ENCODE measurements around the gene LY6G5C.

Gene LY6G5C

DNA sequence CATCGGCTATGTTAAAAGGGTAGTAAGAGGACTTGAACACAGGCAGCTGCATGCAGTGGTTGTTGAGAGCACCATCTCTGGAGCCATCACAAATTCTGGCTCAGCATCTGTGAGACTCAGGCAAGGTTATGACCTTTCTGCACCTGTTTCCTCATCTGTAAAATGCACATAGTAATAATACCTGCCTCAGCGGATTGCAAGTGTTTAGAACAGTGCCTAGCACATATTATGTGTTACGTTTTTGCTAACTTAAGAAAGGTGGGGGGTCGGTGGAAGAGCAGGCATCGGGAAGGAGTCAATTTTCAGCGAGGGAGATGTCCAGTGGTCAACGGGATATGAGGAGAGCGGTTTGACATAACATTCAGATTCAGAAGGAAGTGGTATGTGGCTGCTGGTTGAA lies 2.9 kb downstream of the LY6G5C start:
- H3F3A ChIP-seq (ENCODE audit: insufficient read depth, low read length), result peaks cover 5% of the 10 kb centered on the region; the same call in 1 of the 2 replicates

GRCh38 chr6:31676904-31677303 lies 4.0 kb downstream of the LY6G5C start:
- no peak for DNase-seq
- Histone ChIP-seq H3K9me2 (replicated peaks; ENCODE audit: insufficient read depth, low read length) (no peaks in the 10 kb centered on the region), H3F3A (ENCODE audit: insufficient read depth, low read length) (peaks cover 5% of the 10 kb centered on the region; the same call in 1 of the 2 replicates), H3K9ac (ENCODE audit: low read length) (no peak overlapping the region), H3K4me2 (ENCODE audit: low read depth, low read length) (no peak overlapping the region), H3K4me3 (ENCODE audit: low read length) (no peak overlapping the region), H3K4me1 (ENCODE audit: low read length) (no peaks in the 10 kb centered on the region; the same call in 1 of the 2 replicates), H4K20me1 (ENCODE audit: insufficient read depth, low read length) (no peaks in the 10 kb centered on the region), H2AFZ (ENCODE audit: low read length) (no peak overlapping the region), H3K9me3 (replicated peaks; ENCODE audit: insufficient read depth, low read length) (no peaks in the 10 kb centered on the region), H3K27ac (ENCODE audit: low read length) (no peak overlapping the region), H3K27me3 (replicated peaks; ENCODE audit: insufficient read depth, low read length) (no peaks in the 10 kb centered on the region), H3K79me2 (ENCODE audit: low read length) (no peaks in the 10 kb centered on the region), H3K36me3 (replicated peaks; ENCODE audit: insufficient read depth, low read length) (no peaks in the 10 kb centered on the region)
- TF ChIP-seq CTCF (IDR thresholded peaks at IDR 0.05; ENCODE audit: low read length) (no peak), EZH2phosphoT487 (IDR thresholded peaks at IDR 0.05; ENCODE audit: low read length) (no peak), EZH2 (optimal IDR thresholded peaks at IDR 0.05; ENCODE audit: low read depth, low read length) (no peak)

More for the DNA sequence above, 2.9 kb downstream of the LY6G5C start:
- Histone ChIP-seq H3K4me2 (ENCODE audit: low read depth, low read length) (no peak overlapping the region), H4K20me1 (ENCODE audit: insufficient read depth, low read length) (no peaks in the 10 kb centered on the region), H3K9me2 (replicated peaks; ENCODE audit: insufficient read depth, low read length) (no peaks in the 10 kb centered on the region), H3K4me3 (ENCODE audit: low read length) (no peak overlapping the region), H3K27me3 (replicated peaks; ENCODE audit: insufficient read depth, low read length) (no peaks in the 10 kb centered on the region), H3K9ac (ENCODE audit: low read length) (no peak overlapping the region), H3K36me3 (replicated peaks; ENCODE audit: insufficient read depth, low read length) (no peaks in the 10 kb centered on the region), H3K9me3 (replicated peaks; ENCODE audit: insufficient read depth, low read length) (no peaks in the 10 kb centered on the region), H3K79me2 (ENCODE audit: low read length) (no peaks in the 10 kb centered on the region), H3K4me1 (ENCODE audit: low read length) (no peaks in the 10 kb centered on the region; the same call in 1 of the 2 replicates), H2AFZ (ENCODE audit: low read length) (no peak overlapping the region), H3K27ac (ENCODE audit: low read length) (no peak overlapping the region)
- DNase-seq, result no peak
- no peak for TF ChIP-seq CTCF (IDR thresholded peaks at IDR 0.05; ENCODE audit: low read length)
- TF ChIP-seq EZH2phosphoT487 (IDR thresholded peaks at IDR 0.05; ENCODE audit: low read length), result no peak
- TF ChIP-seq EZH2 (optimal IDR thresholded peaks at IDR 0.05; ENCODE audit: low read depth, low read length), result no peak

DNA sequence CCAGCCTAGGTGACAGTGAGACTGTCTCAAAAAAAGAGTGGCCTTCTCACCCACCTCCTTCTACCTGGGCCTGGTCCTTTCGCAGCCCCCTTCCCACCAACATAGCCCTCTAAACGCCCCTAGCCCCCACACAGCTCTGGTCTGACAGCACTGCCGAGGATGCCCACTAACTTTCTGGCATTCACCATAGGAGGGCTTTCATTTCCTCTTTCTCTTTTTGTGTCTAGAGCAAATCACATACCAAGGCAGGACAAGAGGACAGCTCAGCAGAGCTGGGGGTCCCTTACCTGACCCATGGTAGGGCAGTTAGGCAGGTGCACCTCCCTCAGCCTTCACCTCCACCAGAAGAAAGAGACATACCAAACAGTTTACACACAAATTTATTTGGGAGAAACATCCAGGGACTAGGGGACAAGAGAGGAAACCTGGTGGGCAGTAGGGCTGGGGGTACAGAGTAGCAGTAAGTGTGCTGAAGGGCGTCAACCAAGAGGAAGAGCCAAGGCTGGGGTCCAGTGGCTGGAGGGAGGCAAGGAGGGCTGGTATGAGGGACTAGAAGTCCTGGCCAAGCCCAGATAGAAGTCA lies 4.5 kb downstream of the LY6G5C start:
- Histone ChIP-seq H3K79me2 (ENCODE audit: low read length) (no peaks in the 10 kb centered on the region), H2AFZ (ENCODE audit: low read length) (no peak overlapping the region), H3K27ac (ENCODE audit: low read length) (no peak overlapping the region), H3K4me1 (ENCODE audit: low read length) (no peaks in the 10 kb centered on the region; the same call in 1 of the 2 replicates), H3K9me3 (replicated peaks; ENCODE audit: insufficient read depth, low read length) (no peaks in the 10 kb centered on the region), H3K27me3 (replicated peaks; ENCODE audit: insufficient read depth, low read length) (no peaks in the 10 kb centered on the region), H3K36me3 (replicated peaks; ENCODE audit: insufficient read depth, low read length) (no peaks in the 10 kb centered on the region), H3K9ac (ENCODE audit: low read length) (no peak overlapping the region), H3F3A (ENCODE audit: insufficient read depth, low read length) (peaks cover 5% of the 10 kb centered on the region; the same call in 1 of the 2 replicates), H3K4me2 (ENCODE audit: low read depth, low read length) (no peak overlapping the region), H3K4me3 (ENCODE audit: low read length) (no peak overlapping the region), H4K20me1 (ENCODE audit: insufficient read depth, low read length) (no peaks in the 10 kb centered on the region), H3K9me2 (replicated peaks; ENCODE audit: insufficient read depth, low read length) (no peaks in the 10 kb centered on the region)
- DNase-seq, result no peak
- TF ChIP-seq CTCF (IDR thresholded peaks at IDR 0.05; ENCODE audit: low read length), result no peak
- no peak for TF ChIP-seq EZH2phosphoT487 (IDR thresholded peaks at IDR 0.05; ENCODE audit: low read length)
- no peak for TF ChIP-seq EZH2 (optimal IDR thresholded peaks at IDR 0.05; ENCODE audit: low read depth, low read length)
